GM23248 (cell line): Measurements from ENCODE around the gene NMT1.

Experiments used
- EZH2 ChIP-seq: fragments of 200-600 bp; sonication (generic); IDR thresholded peaks from 2 replicates; pipeline ENCODE4 v1.6.1; 2018; ENCODE audit warnings: antibody characterized with exemption, mild to moderate bottlenecking; ENCODE audit not compliant: insufficient read depth, poor library complexity, severe bottlenecking
- EZH2phosphoT487 ChIP-seq: fragments of 200-600 bp; sonication (generic); IDR thresholded peaks from 2 replicates; pipeline ENCODE4 v1.6.1; 2018; ENCODE audit warnings: antibody characterized with exemption, moderate library complexity, mild to moderate bottlenecking, low read depth; ENCODE audit not compliant: insufficient read depth

GRCh38 chr17:45029096-45029495, 32.0 kb upstream of the NMT1 start:
- TF ChIP-seq EZH2 (no peak), EZH2phosphoT487 (no peak)
